Measurements from ENCODE around the gene CD247.

- no peak for TF ChIP-seq YY1 (IDR thresholded peaks at IDR 0.05; ENCODE audit: insufficient read depth, insufficient read length)
- no peak for TF ChIP-seq ZNF274 (IDR thresholded peaks at IDR 0.05; ENCODE audit: low read depth, low read length)
These were observed 109.1 kb downstream of the CD247 start for GRCh38 chr1:167409183-167409582.
